Prostate gland (tissue), 2 donors: ENCODE data around the gene ALDH18A1.

ENCODE experiments used
- POLR2A ChIP-seq: fragments of 450-650 bp; IDR thresholded peaks from one replicate; pipeline ENCODE4 v1.6.1; 2016; ENCODE audit warnings: antibody characterized with exemption, mild to moderate bottlenecking
- TF ChIP-seq, protein P1 (sequence below), 4 experiments: fragments of 200-600 bp in 2 of 4; fragments of 450-650 bp in 2 of 4; sonication (generic) in 2 of 4; IDR thresholded peaks; 1 replicate in 3 of 4; 2 replicates in 1 of 4; pipeline ENCODE4 v1.5.1; 2016 to 2019; ENCODE audit warnings: antibody characterized with exemption in 4 of 4, mild to moderate bottlenecking in 2 of 4, moderate library complexity in 2 of 4

DNA sequence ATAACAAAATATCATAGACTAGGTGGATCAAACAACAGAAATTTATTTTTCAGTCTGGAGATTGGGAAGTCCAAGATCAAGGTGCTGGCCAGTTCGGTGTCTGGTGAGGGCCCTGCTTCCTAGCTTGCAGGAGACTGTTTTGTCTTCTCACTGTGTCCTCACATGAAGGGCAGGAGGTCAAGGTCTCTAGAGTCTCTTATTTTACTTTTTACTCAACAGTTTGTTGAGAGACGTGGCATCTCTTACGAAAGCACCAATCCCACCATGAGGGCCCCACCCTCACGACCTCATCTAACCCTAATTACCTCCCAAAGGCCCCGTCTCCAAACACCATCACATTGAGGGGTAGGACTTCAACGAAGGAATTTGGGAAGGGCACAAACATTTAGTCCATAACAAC, 54.1 kb downstream of the ALDH18A1 start:
- TF ChIP-seq POLR2A, result no peak
- TF ChIP-seq, protein P1, sequence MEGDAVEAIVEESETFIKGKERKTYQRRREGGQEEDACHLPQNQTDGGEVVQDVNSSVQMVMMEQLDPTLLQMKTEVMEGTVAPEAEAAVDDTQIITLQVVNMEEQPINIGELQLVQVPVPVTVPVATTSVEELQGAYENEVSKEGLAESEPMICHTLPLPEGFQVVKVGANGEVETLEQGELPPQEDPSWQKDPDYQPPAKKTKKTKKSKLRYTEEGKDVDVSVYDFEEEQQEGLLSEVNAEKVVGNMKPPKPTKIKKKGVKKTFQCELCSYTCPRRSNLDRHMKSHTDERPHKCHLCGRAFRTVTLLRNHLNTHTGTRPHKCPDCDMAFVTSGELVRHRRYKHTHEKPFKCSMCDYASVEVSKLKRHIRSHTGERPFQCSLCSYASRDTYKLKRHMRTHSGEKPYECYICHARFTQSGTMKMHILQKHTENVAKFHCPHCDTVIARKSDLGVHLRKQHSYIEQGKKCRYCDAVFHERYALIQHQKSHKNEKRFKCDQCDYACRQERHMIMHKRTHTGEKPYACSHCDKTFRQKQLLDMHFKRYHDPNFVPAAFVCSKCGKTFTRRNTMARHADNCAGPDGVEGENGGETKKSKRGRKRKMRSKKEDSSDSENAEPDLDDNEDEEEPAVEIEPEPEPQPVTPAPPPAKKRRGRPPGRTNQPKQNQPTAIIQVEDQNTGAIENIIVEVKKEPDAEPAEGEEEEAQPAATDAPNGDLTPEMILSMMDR (IDR thresholded peaks at IDR 0.05), result no peak
